ENCODE results near the gene SBK2. TPM values are rescaled to one million over a fixed set of nuclear protein-coding genes. Genes with fewer than 3 reads are reported as not detected.
A peak's percentile ranks its signal among the peaks of the same experiment; 100 is the strongest.
"Not testable (repeated sequence)": the region's sequence is repeated elsewhere in the genome, so short reads cannot be mapped to it uniquely, and the experiment has no call there.

The SBK2 gene
- total RNA-seq = not detected in 2 replicates
- long read RNA-seq = 0 reads

- peak; percentile 16 for TF ChIP-seq CTCF (IDR thresholded peaks at IDR 0.05)
- Mint-ChIP-seq H3K36me3 (ENCODE audit: unreplicated experiment) (no peaks in the 10 kb centered on the region), H3K27me3 (ENCODE audit: unreplicated experiment) (no peaks in the 10 kb centered on the region), H3K4me1 (ENCODE audit: unreplicated experiment) (peaks cover 5% of the 10 kb centered on the region), H3K4me3 (ENCODE audit: unreplicated experiment) (no peak within 1 kb of the TSS), H3K27ac (ENCODE audit: unreplicated experiment) (no peak within 1 kb of the TSS), H3K9me3 (ENCODE audit: unreplicated experiment) (peaks cover 5% of the 10 kb centered on the region)
- DNase-seq (ENCODE audit: extremely low spot score, unreplicated experiment) = no peak
Observed at GRCh38 chr19:55536951-55537740, at the start of gene SBK2. Gene SBK2, minus strand, starts transcription at chr19:55537133. Its CDS starts 839 bp downstream, at chr19:55536294.

- TF ChIP-seq CTCF (IDR thresholded peaks at IDR 0.05) = no peak
- peak; percentile 92 for DNase-seq (ENCODE audit: extremely low spot score, unreplicated experiment)
- no peaks in the 10 kb centered on the region for H3K9me3 Mint-ChIP-seq (ENCODE audit: unreplicated experiment)
- peak overlapping the region; percentile 94 for H3K27ac Mint-ChIP-seq (ENCODE audit: unreplicated experiment)
- H3K4me1 Mint-ChIP-seq (ENCODE audit: unreplicated experiment) = peaks cover 34% of the 10 kb centered on the region
- H3K36me3 Mint-ChIP-seq (ENCODE audit: unreplicated experiment) = no peaks in the 10 kb centered on the region
- no peaks in the 10 kb centered on the region for H3K27me3 Mint-ChIP-seq (ENCODE audit: unreplicated experiment)
- peak overlapping the region; percentile 72 for H3K4me3 Mint-ChIP-seq (ENCODE audit: unreplicated experiment)
Observed at GRCh38 chr19:55585658-55586339, 48.9 kb upstream of the SBK2 start.

GRCh38 chr19:55584871-55585270 lies 47.9 kb upstream of the SBK2 start:
- no peaks in the 10 kb centered on the region for H3K27me3 Mint-ChIP-seq (ENCODE audit: unreplicated experiment)
- no peak for TF ChIP-seq CTCF (IDR thresholded peaks at IDR 0.05)
- no peak for DNase-seq (ENCODE audit: extremely low spot score, unreplicated experiment)
- H3K27ac Mint-ChIP-seq (ENCODE audit: unreplicated experiment) = peak overlapping the region; percentile 94
- H3K36me3 Mint-ChIP-seq (ENCODE audit: unreplicated experiment) = no peaks in the 10 kb centered on the region
- no peak overlapping the region for H3K4me3 Mint-ChIP-seq (ENCODE audit: unreplicated experiment)
- peaks cover 36% of the 10 kb centered on the region for H3K4me1 Mint-ChIP-seq (ENCODE audit: unreplicated experiment)
- no peaks in the 10 kb centered on the region for H3K9me3 Mint-ChIP-seq (ENCODE audit: unreplicated experiment)

GRCh38 chr19:55583897-55584296 lies 47.0 kb upstream of the SBK2 start:
- not testable (repeated sequence) for DNase-seq (ENCODE audit: extremely low spot score, unreplicated experiment); H3K36me3 Mint-ChIP-seq (ENCODE audit: unreplicated experiment); H3K27me3 Mint-ChIP-seq (ENCODE audit: unreplicated experiment); H3K9me3 Mint-ChIP-seq (ENCODE audit: unreplicated experiment); H3K27ac Mint-ChIP-seq (ENCODE audit: unreplicated experiment); H3K4me3 Mint-ChIP-seq (ENCODE audit: unreplicated experiment)
- H3K4me1 Mint-ChIP-seq (ENCODE audit: unreplicated experiment) = peaks cover 40% of the 10 kb centered on the region

- not testable (repeated sequence) for H3K27ac Mint-ChIP-seq (ENCODE audit: unreplicated experiment); H3K27me3 Mint-ChIP-seq (ENCODE audit: unreplicated experiment); H3K4me3 Mint-ChIP-seq (ENCODE audit: unreplicated experiment)
Observed at GRCh38 chr19:55582284-55582683, 45.4 kb upstream of the SBK2 start.

GRCh38 chr19:55581823-55582223 lies 44.9 kb upstream of the SBK2 start:
- peak overlapping the region; percentile 91 for H3K4me3 Mint-ChIP-seq (ENCODE audit: unreplicated experiment)
- no peaks in the 10 kb centered on the region for H3K27me3 Mint-ChIP-seq (ENCODE audit: unreplicated experiment)
- H3K9me3 Mint-ChIP-seq (ENCODE audit: unreplicated experiment) = no peaks in the 10 kb centered on the region
- peaks cover 10% of the 10 kb centered on the region for H3K36me3 Mint-ChIP-seq (ENCODE audit: unreplicated experiment)
- no peak overlapping the region for H3K27ac Mint-ChIP-seq (ENCODE audit: unreplicated experiment)
- no peak for DNase-seq (ENCODE audit: extremely low spot score, unreplicated experiment)
- peaks cover 34% of the 10 kb centered on the region for H3K4me1 Mint-ChIP-seq (ENCODE audit: unreplicated experiment)
- no peak for TF ChIP-seq CTCF (IDR thresholded peaks at IDR 0.05)

More at GRCh38 chr19:55582284-55582683, 45.4 kb upstream of the SBK2 start:
- H3K9me3 Mint-ChIP-seq (ENCODE audit: unreplicated experiment); H3K36me3 Mint-ChIP-seq (ENCODE audit: unreplicated experiment); DNase-seq (ENCODE audit: extremely low spot score, unreplicated experiment): not testable (repeated sequence)
- peaks cover 38% of the 10 kb centered on the region for H3K4me1 Mint-ChIP-seq (ENCODE audit: unreplicated experiment)
